Measurements from ENCODE around the gene HSP90AB1. TPM values are rescaled to one million over a fixed set of nuclear protein-coding genes. Genes with fewer than 3 reads are reported as not detected.
A peak's percentile ranks its signal among the peaks of the same experiment; 100 is the strongest.

The HSP90AB1 gene
- total RNA-seq, 6 experiments from 2014 or later = 847 to 1,026 (median 920) TPM

- Mint-ChIP-seq H3K4me1 (ENCODE audit: low read depth) (peaks cover 48% of the 10 kb centered on the region), H3K9me3 (no peaks in the 10 kb centered on the region), H3K27ac (peak within 1 kb of the TSS; percentile 76), H3K27me3 (ENCODE audit: insufficient read depth) (no peaks in the 10 kb centered on the region), H3K4me3 (peak within 1 kb of the TSS; percentile 87), H3K36me3 (ENCODE audit: low read depth) (no peaks in the 10 kb centered on the region)
- TF ChIP-seq CTCF (IDR thresholded peaks at IDR 0.05) = peak; percentile 61
- DNase-seq = peak; percentile 26
These were observed 23.4 kb upstream of the HSP90AB1 start, which contains the start of gene SLC29A1 for GRCh38 chr6:44223319-44224028. SLC29A1 (plus strand) TSS chr6:44223595; CDS start chr6:44227314, 3,719 bp downstream.

- no peaks in the 10 kb centered on the region for H3K36me3 Mint-ChIP-seq (ENCODE audit: low read depth)
- peak overlapping the region; percentile 87 for H3K4me3 Mint-ChIP-seq
- H3K9me3 Mint-ChIP-seq = no peaks in the 10 kb centered on the region
- H3K4me1 Mint-ChIP-seq (ENCODE audit: low read depth) = peaks cover 44% of the 10 kb centered on the region
- TF ChIP-seq CTCF (IDR thresholded peaks at IDR 0.05) = peak; percentile 40
- peak; percentile 26 for DNase-seq
- H3K27me3 Mint-ChIP-seq (ENCODE audit: insufficient read depth) = no peaks in the 10 kb centered on the region
- peak overlapping the region; percentile 76 for H3K27ac Mint-ChIP-seq
These were observed 22.6 kb upstream of the HSP90AB1 start for GRCh38 chr6:44224029-44224964.

GRCh38 chr6:44224965-44225305 is 22.0 kb upstream of the HSP90AB1 start:
- peaks cover 44% of the 10 kb centered on the region for H3K4me1 Mint-ChIP-seq (ENCODE audit: low read depth)
- TF ChIP-seq CTCF (IDR thresholded peaks at IDR 0.05) = no peak
- no peaks in the 10 kb centered on the region for H3K27me3 Mint-ChIP-seq (ENCODE audit: insufficient read depth)
- H3K9me3 Mint-ChIP-seq = no peaks in the 10 kb centered on the region
- H3K4me3 Mint-ChIP-seq = peak overlapping the region; percentile 87
- no peaks in the 10 kb centered on the region for H3K36me3 Mint-ChIP-seq (ENCODE audit: low read depth)
- DNase-seq = no peak
- H3K27ac Mint-ChIP-seq = no peak overlapping the region

GRCh38 chr6:44225579-44226325 is 21.1 kb upstream of the HSP90AB1 start:
- no peak overlapping the region for H3K4me3 Mint-ChIP-seq
- DNase-seq = no peak
- H3K4me1 Mint-ChIP-seq (ENCODE audit: low read depth) = peaks cover 47% of the 10 kb centered on the region

More at GRCh38 chr6:44225579-44226325, 21.1 kb upstream of the HSP90AB1 start:
- H3K36me3 Mint-ChIP-seq (ENCODE audit: low read depth) = no peaks in the 10 kb centered on the region
- H3K27ac Mint-ChIP-seq = no peak overlapping the region
- H3K9me3 Mint-ChIP-seq = no peaks in the 10 kb centered on the region
- H3K27me3 Mint-ChIP-seq (ENCODE audit: insufficient read depth) = no peaks in the 10 kb centered on the region; the same call in 1 of the 2 replicates
- no peak for TF ChIP-seq CTCF (IDR thresholded peaks at IDR 0.05)

All from HFFc6 (cell line).